Trophoblast cell (in vitro differentiated cells and primary cell): Measurements from ENCODE around the gene MBOAT7.

Experiments used
- DNase-seq, 2 donors: peaks; one replicate each; pipeline ENCODE4 v3.0.0-alpha.2; 2016
- H2AFZ ChIP-seq: 2 replicates; pipeline ENCODE4 v1.6.1; 2013; ENCODE audit warnings: low read length, moderate library complexity, mild to moderate bottlenecking; ENCODE audit not compliant: insufficient read depth, poor library complexity
- H2AK5ac ChIP-seq: 2 replicates; pipeline ENCODE4 v1.6.1; 2013; ENCODE audit warnings: mild to moderate bottlenecking, low read length
- H2BK120ac ChIP-seq: 2 replicates; pipeline ENCODE4 v1.6.1; 2013; ENCODE audit warnings: low read length, mild to moderate bottlenecking, moderate library complexity; ENCODE audit not compliant: insufficient read depth, poor library complexity
- H2BK12ac ChIP-seq: 2 replicates; pipeline ENCODE4 v1.6.1; 2013; ENCODE audit warnings: mild to moderate bottlenecking, low read length, moderate library complexity
- H2BK5ac ChIP-seq: 2 replicates; pipeline ENCODE4 v1.6.1; 2013; ENCODE audit warnings: low read length, low read depth, moderate library complexity, mild to moderate bottlenecking; ENCODE audit not compliant: poor library complexity
- H3K14ac ChIP-seq: 2 replicates; pipeline ENCODE4 v1.6.1; 2013; ENCODE audit warnings: mild to moderate bottlenecking, low read length
- H3K18ac ChIP-seq: 2 replicates; pipeline ENCODE4 v1.6.1; 2013; ENCODE audit warnings: mild to moderate bottlenecking, low read length
- H3K23ac ChIP-seq: 2 replicates; pipeline ENCODE4 v1.6.1; 2013; ENCODE audit warnings: low read length
- H3K27ac ChIP-seq: 2 replicates; pipeline ENCODE4 v1.5.1; 2013; ENCODE audit warnings: low read depth, mild to moderate bottlenecking, inconsistent platforms, low read length, moderate library complexity
- H3K27me3 ChIP-seq: 2 replicates; pipeline ENCODE4 v1.6.1; 2013; ENCODE audit warnings: inconsistent platforms, mild to moderate bottlenecking, low read length, moderate library complexity; ENCODE audit not compliant: insufficient read depth
- H3K36me3 ChIP-seq, 2 experiments: 1 replicate in 1 of 2; 2 replicates in 1 of 2; pipeline ENCODE4 v1.6.1; 2013; ENCODE audit warnings: low read length in 2 of 2, mild to moderate bottlenecking in 2 of 2, moderate library complexity in 1 of 2; ENCODE audit not compliant: insufficient read depth in 2 of 2, control insufficient read depth in 1 of 2
- H3K4ac ChIP-seq: 2 replicates; pipeline ENCODE4 v1.6.1; 2013; ENCODE audit warnings: low read depth, mild to moderate bottlenecking, low read length, moderate library complexity
- H3K4me1 ChIP-seq, 2 experiments: 1 replicate in 1 of 2; 2 replicates in 1 of 2; pipeline ENCODE4 v1.6.1; 2013; ENCODE audit warnings: low read length in 2 of 2, mild to moderate bottlenecking in 2 of 2, moderate library complexity in 1 of 2; ENCODE audit not compliant: insufficient read depth in 2 of 2, control insufficient read depth in 1 of 2
- H3K4me2 ChIP-seq: 2 replicates; pipeline ENCODE4 v1.6.1; 2013; ENCODE audit warnings: inconsistent platforms, mild to moderate bottlenecking, low read length, moderate library complexity
- H3K4me3 ChIP-seq: 2 replicates; pipeline ENCODE4 v1.5.1; 2013; ENCODE audit warnings: mild to moderate bottlenecking, low read depth, low read length, inconsistent platforms
- H3K79me1 ChIP-seq: one replicate; pipeline ENCODE4 v1.6.1; 2013; ENCODE audit warnings: low read length
- H3K79me2 ChIP-seq: 2 replicates; pipeline ENCODE4 v1.6.1; 2013; ENCODE audit warnings: low read length, mild to moderate bottlenecking; ENCODE audit not compliant: control insufficient read depth, insufficient read depth, poor library complexity
- H3K9ac ChIP-seq: 2 replicates; pipeline ENCODE4 v1.6.1; 2013; ENCODE audit warnings: mild to moderate bottlenecking, low read length
- H3K9me3 ChIP-seq: 2 replicates; pipeline ENCODE4 v1.6.1; 2013; ENCODE audit warnings: low read depth, mild to moderate bottlenecking, control low read depth, inconsistent platforms, low read length; ENCODE audit not compliant: insufficient read depth
- H4K12ac ChIP-seq: 2 replicates; pipeline ENCODE4 v1.6.1; 2013; ENCODE audit warnings: low read depth, mild to moderate bottlenecking, low read length, moderate library complexity
- H4K8ac ChIP-seq: 2 replicates; pipeline ENCODE4 v1.6.1; 2013; ENCODE audit warnings: low read depth, mild to moderate bottlenecking, low read length, moderate library complexity
- H4K91ac ChIP-seq: one replicate; pipeline ENCODE4 v1.6.1; 2013; ENCODE audit warnings: low read depth, mild to moderate bottlenecking, low read length, moderate library complexity
- WGBS: extraction: QIAGEN DNeasy Blood & Tissue Kit; methylation state at CpG from one replicate; pipeline ENCODE4 v1.1.7; 2013; ENCODE audit warnings: missing lambda C conversion rate; ENCODE audit not compliant: insufficient read length, insufficient coverage; ENCODE audit errors: extremely low coverage; 5-methylcytosine and 5-hydroxymethylcytosine counted together

The MBOAT7 gene

GRCh38 chr19:54124393-54124792 is 65.0 kb downstream of the MBOAT7 start:
- no peak overlapping the region for H2BK12ac ChIP-seq
- peaks cover 1% of the 10 kb centered on the region for H3K9me3 ChIP-seq
- H3K4me1 ChIP-seq = no peaks in the 10 kb centered on the region
- H2AFZ ChIP-seq = no peak overlapping the region
- no peaks in the 10 kb centered on the region for H3K79me2 ChIP-seq
- H3K14ac ChIP-seq = no peak overlapping the region
- no peak overlapping the region for H3K4ac ChIP-seq
- no peak overlapping the region for H2BK120ac ChIP-seq
- H4K91ac ChIP-seq = no peak overlapping the region
- H3K4me2 ChIP-seq = no peak overlapping the region
- H3K79me1 ChIP-seq = no peaks in the 10 kb centered on the region
- DNase-seq = no peak
- no peak overlapping the region for H2AK5ac ChIP-seq
- peaks cover 89 to 94% of the 10 kb centered on the region in 2 experiments for H3K36me3 ChIP-seq
- no peak overlapping the region for H3K18ac ChIP-seq
- no peak overlapping the region for H3K27ac ChIP-seq
- H3K27me3 ChIP-seq = no peaks in the 10 kb centered on the region
- WGBS = no CpG with 5 or more reads among the region's 19 CpGs
- no peak overlapping the region for H2BK5ac ChIP-seq
- no peak overlapping the region for H3K23ac ChIP-seq
- H3K4me3 ChIP-seq = no peak overlapping the region
- no peak overlapping the region for H3K9ac ChIP-seq
- no peak overlapping the region for H4K8ac ChIP-seq
- no peak overlapping the region for H4K12ac ChIP-seq

GRCh38 chr19:54123682-54124081 is 65.7 kb downstream of the MBOAT7 start:
- Histone ChIP-seq H2AFZ (no peak overlapping the region), H3K9me3 (peaks cover 1% of the 10 kb centered on the region), H2AK5ac (no peak overlapping the region), H3K14ac (no peak overlapping the region), H3K4me1 (no peaks in the 10 kb centered on the region), H3K9ac (no peak overlapping the region), H4K12ac (no peak overlapping the region), H3K4me2 (no peak overlapping the region), H3K27me3 (no peaks in the 10 kb centered on the region), H3K18ac (no peak overlapping the region), H3K79me2 (no peaks in the 10 kb centered on the region), H3K27ac (no peak overlapping the region), H3K4me3 (no peak overlapping the region), H4K8ac (no peak overlapping the region), H3K36me3 (peaks cover 83 to 89% of the 10 kb centered on the region in 2 experiments), H4K91ac (no peak overlapping the region), H2BK12ac (no peak overlapping the region), H3K4ac (no peak overlapping the region), H3K23ac (no peak overlapping the region), H2BK120ac (no peak overlapping the region), H3K79me1 (no peaks in the 10 kb centered on the region), H2BK5ac (no peak overlapping the region)
- no peak for DNase-seq
- no CpG with 5 or more reads among the region's 17 CpGs for whole genome bisulfite sequencing
